Stomach (tissue), 9 donors: ENCODE measurements around the gene KCNIP3. TPM values are rescaled to one million over a fixed set of nuclear protein-coding genes. Genes with fewer than 3 reads are reported as not detected.

ENCODE experiments used
- DNase-seq, 2 donors: peaks; one replicate each; pipeline versions ENCODE4 v3.0.0 to v3.0.0-alpha.2; 2013 to 2019
- H3K27ac ChIP-seq, 5 donors: fragments of 200-600 bp in 4 of 5; sonication (generic) in 4 of 5; one replicate each; pipeline ENCODE4 v1.5.1; 2013 to 2019; ENCODE audit warnings: mild to moderate bottlenecking in 1 of 5, moderate library complexity in 1 of 5
- H3K27me3 ChIP-seq, 3 donors: fragments of 200-600 bp; sonication (generic); one replicate each; pipeline ENCODE4 v1.5.1; 2017 to 2019; ENCODE audit warnings: mixed run types in 1 of 3
- H3K36me3 ChIP-seq, 4 donors: fragments of 200-600 bp; sonication (generic); 1 replicate in 3 of 4; 2 replicates in 1 of 4; pipeline ENCODE4 v1.5.1; 2016 to 2019
- H3K4me1 ChIP-seq, 4 donors: fragments of 200-600 bp; sonication (generic); one replicate each; pipeline ENCODE4 v1.5.1; 2016 to 2019
- H3K4me3 ChIP-seq, 4 donors: fragments of 200-600 bp; sonication (generic) in 3 of 4; one replicate each; pipeline ENCODE4 v1.5.1; 2016 to 2019; ENCODE audit warnings: mild to moderate bottlenecking in 1 of 4
- H3K9me3 ChIP-seq, 4 donors: fragments of 200-600 bp; sonication (generic); one replicate each; pipeline ENCODE4 v1.5.1; 2016 to 2019
- CTCF ChIP-seq, 7 experiments: fragments of 450-650 bp in 4 of 7; fragments of 200-600 bp in 3 of 7; sonication (generic) in 3 of 7; IDR thresholded peaks; one replicate each; pipeline ENCODE4 v1.5.1; 2016 to 2019; ENCODE audit warnings: antibody characterized with exemption in 7 of 7, control low read depth in 2 of 7, mild to moderate bottlenecking in 1 of 7
- EP300 ChIP-seq: sonication (generic); formaldehyde crosslinking; IDR thresholded peaks from one replicate; pipeline ENCODE4 v1.6.1; 2017; ENCODE audit warnings: antibody characterized with exemption
- POLR2A ChIP-seq, 4 donors: fragments of 450-650 bp; IDR thresholded peaks; one replicate each; pipeline ENCODE4 v1.6.1; 2016; ENCODE audit warnings: antibody characterized with exemption in 4 of 4, control low read depth in 2 of 4, mild to moderate bottlenecking in 1 of 4, moderate library complexity in 1 of 4
- POLR2AphosphoS5 ChIP-seq, 3 donors: sonication (generic); formaldehyde crosslinking; IDR thresholded peaks; one replicate each; pipeline ENCODE4 v1.6.1; 2016; ENCODE audit warnings: antibody characterized with exemption in 3 of 3
- WGBS, 5 donors: extraction: QIAGEN DNeasy Blood & Tissue Kit in 3 of 5; methylation state at CpG; one replicate each; pipeline versions ENCODE4 v1.1.5 to v1.1.7; 2013 to 2018; 5-methylcytosine and 5-hydroxymethylcytosine counted together
- intact Hi-C: fragments of 100-400 bp; cut with DNase I; formaldehyde crosslinking; loops from one replicate; pipeline ENCODE4 v1.15.1; 2023; ENCODE audit warnings: low total_unique reads
- polyA plus RNA-seq, 3 donors: library from polyadenylated mRNA; stranded (reverse); fragments of 200-250 nt; gene quantifications; one replicate each; pipeline ENCODE4 v1.2.3, GENCODE V29; 2013
- total RNA-seq, 5 donors: library from RNA; depleted of rRNA; stranded (reverse); fragments of >200 nt; gene quantifications; one replicate each; pipeline versions ENCODE4 v1.1.0 to v1.2.3, GENCODE V29; 2014 to 2016
- donor health status: healthy with polysubstance abuse.
- donor health status: Bipolar disorder and iron deficiency.
- donor health status: healthy.

Gene KCNIP3
- total and polyA plus RNA-seq, 8 donors = 1.3 to 4.4 (median 2.7) TPM; not detected in 2

- peak; percentile 67 to 82 for DNase-seq
- H3K4me3 ChIP-seq = no peak overlapping the region
- 56 to 70% (median 58%) methylated on average over 36 to 46 of the region's 46 CpGs for WGBS, 5 donors
- peaks cover 8 to 29% (median 20%) of the 10 kb centered on the region in 4 donors for H3K4me1 ChIP-seq
- H3K36me3 ChIP-seq = no peaks in the 10 kb centered on the region
- no peaks in the 10 kb centered on the region for H3K9me3 ChIP-seq
- H3K27ac ChIP-seq = no peak overlapping the region
- H3K27me3 ChIP-seq = peaks cover 0 to 11% (median 3%) of the 10 kb centered on the region in 3 donors
- intact Hi-C loops = no loop called here
- TF ChIP-seq POLR2A (IDR thresholded peaks at IDR 0.05) (no peak), POLR2AphosphoS5 (IDR thresholded peaks at IDR 0.05) (no peak), CTCF (IDR thresholded peaks at IDR 0.05) (peak in 5 of 7 experiments; percentile 67 to 89 (median 79)), EP300 (no peak)
These were observed 92.3 kb downstream of the KCNIP3 start for GRCh38 chr2:95389245-95390119.

GRCh38 chr2:95390272-95390880 lies 93.2 kb downstream of the KCNIP3 start:
- peaks cover 0 to 11% (median 0%) of the 10 kb centered on the region in 3 donors for H3K27me3 ChIP-seq
- 65 to 76% (median 72%) methylated on average over 3 to 4 of the region's 4 CpGs for WGBS, 5 donors
- H3K36me3 ChIP-seq = no peaks in the 10 kb centered on the region
- no peak overlapping the region for H3K4me3 ChIP-seq
- intact Hi-C loops = no loop called here
- no peak overlapping the region for H3K27ac ChIP-seq
- peaks cover 5 to 24% (median 14%) of the 10 kb centered on the region in 4 donors for H3K4me1 ChIP-seq
- no peaks in the 10 kb centered on the region for H3K9me3 ChIP-seq
- DNase-seq = peak; percentile 33 to 47
- TF ChIP-seq CTCF (IDR thresholded peaks at IDR 0.05) (no peak), EP300 (no peak), POLR2AphosphoS5 (IDR thresholded peaks at IDR 0.05) (no peak), POLR2A (IDR thresholded peaks at IDR 0.05) (no peak)

- no peak overlapping the region for H3K4me3 ChIP-seq
- peaks cover 5 to 24% (median 14%) of the 10 kb centered on the region in 4 donors for H3K4me1 ChIP-seq
- H3K36me3 ChIP-seq = no peaks in the 10 kb centered on the region
- 73 to 95% (median 78%) methylated on average over 9 to 11 of the region's 11 CpGs for WGBS, 5 donors
- H3K27ac ChIP-seq = no peak overlapping the region
- TF ChIP-seq POLR2AphosphoS5 (IDR thresholded peaks at IDR 0.05) (no peak), EP300 (no peak), POLR2A (IDR thresholded peaks at IDR 0.05) (no peak), CTCF (IDR thresholded peaks at IDR 0.05) (no peak)
- no peaks in the 10 kb centered on the region for H3K9me3 ChIP-seq
- peaks cover 0 to 11% (median 0%) of the 10 kb centered on the region in 3 donors for H3K27me3 ChIP-seq
- intact Hi-C loops = no loop called here
- DNase-seq = no peak
These were observed 93.8 kb downstream of the KCNIP3 start for GRCh38 chr2:95390881-95391321.

GRCh38 chr2:95391641-95392310 lies 94.6 kb downstream of the KCNIP3 start:
- H3K9me3 ChIP-seq = no peaks in the 10 kb centered on the region
- WGBS, 5 donors = 40 to 63% (median 57%) methylated on average over 6 to 8 of the region's 8 CpGs
- intact Hi-C loops = no loop called here
- H3K27me3 ChIP-seq = peaks cover 0 to 11% (median 0%) of the 10 kb centered on the region in 3 donors
- DNase-seq = peak; percentile 59 to 66
- peak overlapping the region in 1 of 5 donors; percentile 3 for H3K27ac ChIP-seq
- no peak overlapping the region for H3K4me3 ChIP-seq
- H3K36me3 ChIP-seq = no peaks in the 10 kb centered on the region
- peaks cover 5 to 24% (median 14%) of the 10 kb centered on the region in 4 donors for H3K4me1 ChIP-seq
- TF ChIP-seq POLR2AphosphoS5 (IDR thresholded peaks at IDR 0.05) = no peak
- TF ChIP-seq EP300 = no peak
- TF ChIP-seq POLR2A (IDR thresholded peaks at IDR 0.05) = no peak
- TF ChIP-seq CTCF (IDR thresholded peaks at IDR 0.05) = no peak
